ENCODE results near the gene ZFP36L2.

ZFP36L2 gene

DNA sequence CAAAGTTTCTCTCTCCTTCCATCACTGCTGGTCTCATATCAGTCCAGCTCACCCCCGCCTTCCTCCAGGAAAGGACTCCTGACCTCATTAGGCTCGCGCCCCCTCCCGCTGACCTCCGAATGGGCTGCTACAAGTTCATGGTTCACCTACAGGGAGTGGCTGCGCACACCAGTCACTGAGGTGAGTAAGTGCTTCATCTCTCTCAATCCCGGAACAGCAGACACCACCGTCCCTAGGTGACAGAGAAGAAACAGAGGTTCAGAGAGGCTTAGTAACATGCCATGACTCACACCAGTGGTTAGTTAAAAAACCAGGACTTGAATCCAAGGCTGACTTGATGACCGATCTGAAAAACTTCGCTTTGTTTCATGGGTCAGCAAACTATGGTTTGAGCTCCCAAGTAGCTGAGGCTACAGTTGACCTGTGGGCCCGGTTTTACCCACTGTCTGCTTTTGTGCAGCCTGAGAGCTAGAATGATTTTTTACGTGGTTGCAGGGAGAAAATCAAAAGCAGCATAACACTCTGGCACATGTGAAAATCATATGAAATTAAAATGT lies 42.0 kb downstream of the ZFP36L2 start:
- peak; percentile 43 for DNase-seq

DNA sequence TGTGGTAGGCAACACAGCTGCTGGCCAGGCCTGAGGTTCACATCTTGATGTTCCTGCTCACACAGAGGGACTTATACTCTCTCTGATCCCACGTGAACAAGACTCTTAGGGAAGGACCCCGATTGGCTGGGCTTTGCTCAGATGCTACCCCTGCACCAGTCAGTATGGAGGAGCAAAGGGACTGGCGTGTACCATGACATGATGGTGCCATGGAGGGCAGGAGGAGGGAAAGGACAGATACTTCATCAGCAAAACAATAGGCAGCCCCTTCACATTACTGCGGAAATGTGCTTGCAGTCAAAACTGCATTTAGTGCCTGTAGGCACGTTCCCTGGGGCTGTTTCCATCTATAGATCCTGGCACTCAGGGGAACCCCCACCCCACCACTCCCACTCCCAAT lies 42.7 kb downstream of the ZFP36L2 start:
- DNase-seq, result no peak

DNA sequence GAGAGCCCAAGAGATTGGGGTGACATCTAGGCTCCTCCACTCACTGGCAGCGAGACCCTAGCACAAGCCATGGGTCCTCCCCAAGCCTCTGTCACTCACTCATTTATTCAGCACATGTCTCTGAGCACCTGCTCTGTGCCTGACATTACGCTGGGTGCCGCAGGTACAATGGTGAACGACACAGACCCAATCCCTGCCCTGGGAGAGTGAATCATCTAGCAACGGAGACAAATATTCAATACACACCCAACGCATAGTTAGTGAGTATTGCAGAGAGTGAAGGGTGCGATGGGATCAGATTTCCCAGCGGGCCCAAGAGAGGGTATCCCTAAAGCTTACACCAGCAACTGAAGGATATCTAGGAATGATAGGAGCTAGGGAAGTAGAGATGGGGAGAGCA lies 45.5 kb downstream of the ZFP36L2 start:
- no peak for DNase-seq

DNA sequence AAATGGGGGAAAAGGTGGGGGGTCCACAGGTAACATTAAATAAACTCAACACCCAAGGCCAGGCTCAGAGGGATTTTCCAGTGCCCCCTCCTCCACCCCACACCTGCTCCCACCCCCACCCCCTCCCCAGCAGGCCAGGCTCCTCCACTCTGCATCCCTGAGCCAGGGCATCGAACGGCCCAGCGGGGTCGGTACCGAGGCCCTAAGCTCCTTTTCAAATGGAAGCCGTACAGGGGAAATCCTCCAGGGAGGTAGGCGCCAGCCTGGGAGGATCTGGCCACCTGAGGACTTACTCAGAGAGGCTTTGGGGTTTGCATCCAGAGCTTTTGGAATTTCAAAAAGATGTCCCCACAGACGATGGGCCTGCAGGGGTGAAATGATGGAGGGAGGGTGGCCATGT lies 46.5 kb downstream of the ZFP36L2 start:
- DNase-seq, result no peak

DNA sequence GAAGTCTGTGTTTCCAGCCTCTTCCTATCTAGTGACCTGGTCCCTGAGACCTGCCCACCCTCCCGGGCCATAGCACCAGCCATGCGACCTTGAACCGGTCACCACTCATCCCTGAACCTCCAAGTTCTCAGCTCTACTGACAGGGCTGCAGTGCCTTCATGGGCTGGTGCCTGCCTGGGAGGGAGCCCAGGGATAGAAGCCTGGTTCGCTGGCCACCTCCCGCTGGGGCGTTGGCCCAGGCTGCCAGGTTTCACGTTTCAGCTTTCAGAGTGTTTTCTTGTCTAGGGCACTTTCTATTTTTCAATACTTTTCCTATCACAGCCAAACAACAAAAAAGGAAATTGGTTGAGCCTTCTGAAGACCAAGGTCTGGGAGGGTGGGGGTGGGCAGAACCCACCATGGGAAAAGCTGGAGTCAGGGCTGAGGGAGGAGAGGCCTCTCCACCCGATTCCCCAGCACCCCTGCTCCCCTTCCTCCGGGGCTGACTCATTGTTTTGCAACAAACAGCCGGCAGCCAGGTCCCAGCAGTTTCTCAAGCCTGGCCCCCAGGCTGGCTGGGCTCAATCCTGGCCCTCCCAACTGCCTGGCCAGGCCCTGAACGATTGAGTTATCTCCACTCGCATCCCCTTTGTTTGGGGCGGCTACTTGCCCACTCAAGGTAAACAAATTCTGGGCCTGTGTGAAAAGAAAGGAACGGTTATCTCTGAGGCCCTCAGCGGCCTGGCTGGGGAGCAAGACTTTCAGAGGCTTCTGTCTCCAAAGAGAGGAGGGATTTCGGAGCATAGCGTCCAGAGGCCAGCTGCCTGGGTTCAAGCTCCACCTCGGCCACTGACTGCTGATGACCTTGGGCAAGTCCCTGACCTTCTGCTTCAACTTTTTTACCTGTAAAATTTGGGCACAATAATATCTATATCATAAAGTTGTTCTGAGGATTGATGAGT lies 47.5 kb downstream of the ZFP36L2 start:
- peak; percentile 74 for DNase-seq

DNA sequence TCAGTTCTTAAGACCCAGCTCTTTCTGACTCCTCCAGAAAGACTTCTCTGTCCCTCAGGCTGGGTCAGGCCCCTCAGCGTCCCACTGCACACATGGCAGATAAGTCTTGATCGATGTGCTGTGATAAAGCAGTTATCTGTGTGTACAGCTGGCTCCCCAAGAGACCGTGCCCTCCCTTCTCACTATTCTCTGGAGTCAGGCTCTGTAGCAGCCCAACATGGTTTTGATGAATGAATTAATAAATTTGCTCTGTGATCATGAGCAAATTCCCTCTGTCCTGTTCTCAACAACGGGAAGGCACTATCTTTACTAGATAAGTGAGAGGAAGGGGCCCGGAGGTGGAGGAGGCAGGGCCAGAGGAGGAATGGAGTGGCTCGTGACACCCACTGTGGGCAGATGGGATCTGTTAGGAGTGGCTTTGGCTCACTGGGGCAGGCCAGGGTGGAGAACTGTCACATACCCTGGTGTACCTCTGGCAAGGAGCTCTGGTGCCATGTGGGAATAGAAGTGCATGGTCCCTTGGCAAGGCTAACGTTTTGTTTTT lies 48.3 kb downstream of the ZFP36L2 start:
- no peak for DNase-seq

DNA sequence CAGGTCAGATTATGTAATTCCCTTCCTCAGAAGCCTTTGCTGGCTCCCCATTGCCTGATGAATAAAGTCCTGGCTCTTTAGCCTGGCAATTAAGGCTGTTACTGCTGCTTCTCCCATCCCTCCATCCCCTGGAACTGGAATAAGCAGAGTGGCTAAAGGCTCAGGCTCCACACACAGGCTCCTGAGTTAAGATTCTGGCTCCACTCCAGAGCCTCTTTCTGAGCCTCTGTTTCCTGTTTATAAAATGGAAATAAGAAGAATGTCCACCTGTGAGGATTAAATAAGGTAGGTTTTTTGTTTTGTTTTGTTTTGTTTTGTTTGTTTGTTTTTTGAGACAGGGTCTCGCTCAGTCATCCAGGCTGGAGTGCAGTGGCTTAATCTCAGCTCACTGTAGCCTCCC lies 50.0 kb downstream of the ZFP36L2 start:
- no peak for DNase-seq

DNA sequence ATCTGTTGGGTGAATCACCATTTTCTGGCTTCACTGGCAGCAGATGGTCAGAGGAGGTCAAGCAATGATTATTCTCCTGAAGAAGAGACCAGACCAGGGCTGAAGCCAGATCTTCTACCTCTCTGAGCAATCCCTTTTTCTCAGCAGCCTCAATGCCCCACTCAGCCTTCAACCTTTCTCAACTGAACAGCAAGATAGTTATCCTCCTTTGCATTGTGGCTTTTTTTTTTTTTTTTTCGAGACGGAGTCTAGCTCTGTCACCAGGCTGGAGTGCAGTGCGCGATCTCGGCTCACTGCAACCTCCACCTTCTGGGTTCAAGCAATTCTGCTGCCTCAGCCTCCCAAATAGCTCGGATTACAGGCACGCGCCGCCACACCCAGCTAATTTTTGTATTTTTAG lies 50.5 kb downstream of the ZFP36L2 start:
- no peak for DNase-seq

DNA sequence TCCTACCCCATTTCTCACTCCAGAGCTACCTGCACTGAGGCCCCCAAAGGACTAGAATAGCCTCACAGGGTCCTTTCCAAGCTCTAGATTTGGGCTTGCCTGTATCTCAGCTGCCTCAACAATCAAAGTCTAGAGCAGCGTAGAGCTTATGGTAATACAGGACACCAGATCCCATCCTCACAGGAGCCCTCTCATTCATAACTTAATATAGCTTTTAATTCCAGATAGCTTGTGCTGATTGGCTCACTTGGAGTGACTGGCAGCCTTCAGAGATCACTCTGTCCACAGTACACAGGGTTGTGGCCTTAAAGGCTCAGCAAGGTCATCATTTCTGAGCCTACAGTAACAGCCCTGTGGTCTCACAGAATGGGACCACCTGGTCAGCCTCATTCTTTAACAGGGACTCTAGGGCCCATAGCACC lies 51.4 kb downstream of the ZFP36L2 start:
- DNase-seq, result peak; percentile 18

DNA sequence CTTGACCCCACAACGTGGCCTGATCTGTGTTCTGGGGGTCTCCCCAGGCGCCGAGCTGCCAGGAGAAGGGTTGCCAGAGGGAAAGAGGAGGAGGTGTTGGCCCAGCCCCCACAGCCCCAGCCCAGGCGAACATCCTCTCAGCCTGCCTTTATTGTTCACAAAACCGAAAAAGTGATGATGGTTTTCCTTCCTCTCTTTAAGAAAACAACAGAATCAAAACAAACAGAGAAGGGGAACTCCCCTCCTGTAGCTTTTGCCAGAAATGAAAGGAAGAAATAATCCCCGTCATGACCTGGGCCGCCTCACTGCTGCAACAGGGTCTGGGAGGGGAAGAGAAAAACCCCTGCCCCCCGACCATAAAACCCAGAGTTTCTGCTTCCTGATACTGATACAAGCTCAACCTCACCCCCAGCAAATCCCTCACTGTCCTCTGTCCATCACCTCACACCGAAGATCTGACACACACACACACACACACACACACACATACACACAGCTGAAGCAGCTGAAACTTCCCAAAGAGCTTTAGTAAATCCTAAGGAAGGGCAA lies 52.0 kb downstream of the ZFP36L2 start:
- DNase-seq, result no peak

Data from EL (cell line).